KOPT-K1 (cell line): ENCODE measurements around the gene C1QTNF12.

ENCODE experiments used
- H3K27ac ChIP-seq: fragments of 200-600 bp; sonication (generic); 2 replicates; pipeline ENCODE4 v1.5.1; 2016; ENCODE audit warnings: antibody characterized with exemption, mild to moderate bottlenecking, low read depth, low read length; ENCODE audit not compliant: poor library complexity, severe bottlenecking
- H3K36me3 ChIP-seq: fragments of 200-600 bp; sonication (generic); 2 replicates; pipeline ENCODE4 v1.5.1; 2017; ENCODE audit warnings: antibody characterized with exemption, mild to moderate bottlenecking, low read length, moderate library complexity; ENCODE audit not compliant: insufficient read depth
- H3K9me3 ChIP-seq: fragments of 200-600 bp; sonication (generic); 2 replicates; pipeline ENCODE4 v1.5.1; 2017; ENCODE audit warnings: antibody characterized with exemption, low read length, mild to moderate bottlenecking; ENCODE audit not compliant: insufficient read depth, poor library complexity, severe bottlenecking

Gene C1QTNF12

DNA sequence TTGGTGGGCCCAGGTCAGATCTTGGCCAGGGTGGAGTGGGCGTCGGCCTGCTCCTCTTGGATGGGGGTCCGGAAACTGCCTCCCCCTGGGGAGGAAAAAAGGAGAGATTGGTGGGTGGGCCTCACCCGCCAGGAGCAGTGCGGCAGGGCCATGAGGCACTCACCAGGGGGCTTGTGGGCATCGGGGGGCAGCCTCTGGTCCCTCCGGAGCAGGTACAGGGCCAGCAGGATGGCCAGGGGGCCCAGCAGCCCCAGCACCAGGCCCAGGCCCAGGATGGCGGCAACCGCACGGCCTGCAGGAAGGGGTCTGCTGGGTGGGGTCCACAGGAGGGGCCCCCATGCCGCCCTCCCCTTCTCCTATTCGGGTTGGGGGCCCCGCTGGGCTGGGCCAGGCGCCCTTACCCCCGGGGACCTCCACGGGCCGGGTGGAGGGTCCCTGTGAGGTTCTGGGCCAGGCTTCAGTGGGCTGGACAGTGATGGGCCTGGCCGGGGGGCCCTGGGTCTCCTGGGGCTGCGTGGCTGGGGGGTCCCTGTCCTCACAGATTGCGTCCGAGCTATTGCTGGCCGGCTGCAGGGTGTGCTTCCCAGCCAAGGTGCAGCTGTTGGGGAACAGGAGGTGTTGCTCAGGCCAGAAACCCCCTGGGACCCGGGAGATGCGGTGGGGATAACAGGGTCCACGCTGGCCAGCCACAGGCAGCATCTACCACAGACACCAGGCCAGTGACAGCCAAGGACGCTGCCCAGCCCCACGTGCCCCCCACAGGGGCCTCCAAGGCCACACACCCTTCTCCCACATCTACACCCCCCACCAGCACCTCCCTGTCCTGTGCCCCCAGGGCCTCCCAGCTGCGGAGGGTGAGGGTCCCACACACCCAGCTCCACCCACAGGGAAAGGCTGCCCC lies 34.7 kb downstream of the C1QTNF12 start:
- Histone ChIP-seq H3K36me3 (peaks cover 7% of the 10 kb centered on the region; the same call in 1 of the 2 replicates), H3K9me3 (no peaks in the 10 kb centered on the region), H3K27ac (no peak overlapping the region)

DNA sequence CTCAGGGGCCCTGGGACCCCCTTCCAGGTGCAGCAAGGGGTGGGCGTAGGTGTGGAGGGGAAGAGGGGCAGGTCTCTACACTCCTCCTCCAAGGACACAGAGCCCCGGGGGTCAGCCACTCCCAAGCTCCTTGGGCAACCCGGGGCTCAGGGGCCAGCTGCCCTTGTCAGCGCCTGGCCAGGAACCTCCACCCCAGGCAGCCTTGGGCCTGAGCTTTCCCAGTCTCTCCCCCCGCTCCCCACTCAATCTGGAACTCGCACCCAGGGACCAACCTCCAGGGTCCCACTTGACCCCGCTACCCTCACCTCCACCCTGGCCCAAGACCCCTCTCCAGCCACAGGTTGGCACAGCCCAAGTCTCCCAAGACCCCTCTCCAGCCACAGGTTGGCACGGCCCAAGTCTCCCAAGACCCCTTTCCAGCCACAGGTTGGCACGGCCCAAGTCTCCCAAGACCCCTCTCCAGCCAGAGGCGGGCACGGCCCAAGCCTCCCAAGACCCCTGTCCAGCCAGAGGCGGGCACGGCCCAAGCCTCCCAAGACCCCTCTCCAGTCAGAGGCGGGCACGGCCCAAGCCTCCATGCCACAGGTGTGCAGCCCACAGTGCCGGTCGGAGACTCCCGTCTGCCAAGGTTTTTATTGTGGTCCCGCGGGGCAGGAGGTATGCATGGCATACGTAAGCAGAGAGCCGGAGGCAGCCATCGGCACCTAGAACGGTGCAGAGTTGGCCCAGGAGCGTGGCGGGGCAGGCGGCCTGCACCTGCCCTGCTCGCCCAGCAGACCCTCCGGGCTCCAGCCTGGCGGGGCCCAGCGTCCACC lies 35.6 kb downstream of the C1QTNF12 start:
- Histone ChIP-seq H3K36me3 (no peaks in the 10 kb centered on the region), H3K27ac (no peak overlapping the region), H3K9me3 (no peaks in the 10 kb centered on the region)

DNA sequence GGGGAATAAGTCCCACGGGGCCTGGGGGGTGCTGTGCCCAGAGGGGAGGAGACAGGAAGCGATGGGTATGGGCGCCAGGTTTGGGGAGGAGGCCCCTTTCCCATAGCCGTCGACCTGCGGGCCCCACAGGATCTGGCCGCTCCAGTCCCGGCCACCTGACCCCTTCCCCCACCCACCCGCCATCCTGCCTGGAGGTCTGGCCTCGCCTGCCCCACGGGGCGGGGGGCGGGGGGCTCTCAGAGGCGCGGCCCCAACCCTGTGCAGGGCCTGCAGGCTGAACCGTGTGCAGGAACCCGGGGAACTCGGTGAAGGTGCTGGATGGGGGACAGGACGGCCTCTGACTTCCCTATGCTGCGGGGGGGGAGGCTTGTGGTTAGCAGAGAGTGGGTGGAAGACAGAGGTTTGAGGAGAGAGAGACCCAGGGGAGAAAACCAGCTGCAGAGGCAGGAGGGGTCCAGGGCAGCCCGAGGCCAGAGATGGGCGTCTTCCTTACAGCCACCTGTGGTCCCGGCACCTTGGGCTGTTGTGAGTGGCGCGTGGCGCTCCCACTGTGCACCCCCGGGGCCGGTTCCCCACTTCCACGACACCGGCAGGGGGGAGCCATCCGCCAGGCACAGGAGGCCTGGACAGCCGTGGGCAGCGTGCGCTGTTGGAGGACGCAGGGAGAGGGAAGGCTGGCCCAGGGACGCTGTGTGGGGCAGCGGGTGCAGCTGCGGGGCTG lies 37.6 kb downstream of the C1QTNF12 start:
- H3K27ac ChIP-seq, result no peak overlapping the region
- no peaks in the 10 kb centered on the region for H3K36me3 ChIP-seq
- no peaks in the 10 kb centered on the region for H3K9me3 ChIP-seq

DNA sequence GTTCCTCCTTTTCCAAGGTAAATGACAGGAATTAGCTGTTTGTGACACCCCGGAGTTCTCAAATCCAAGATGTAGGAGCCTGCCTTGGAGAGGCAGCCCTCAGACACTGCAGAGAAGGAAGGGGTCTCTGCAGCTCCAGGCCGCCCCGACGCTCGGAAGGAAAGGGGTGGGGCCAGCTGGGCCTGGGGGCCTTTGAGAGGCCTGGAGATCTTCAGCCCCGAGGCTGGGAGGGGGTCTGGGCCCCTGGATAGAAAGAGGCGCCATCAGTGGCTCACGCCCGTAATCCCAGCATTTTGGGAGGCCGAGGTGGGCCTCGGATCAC lies 39.0 kb downstream of the C1QTNF12 start:
- H3K36me3 ChIP-seq, result no peaks in the 10 kb centered on the region
- no peaks in the 10 kb centered on the region for H3K9me3 ChIP-seq
- no peak overlapping the region for H3K27ac ChIP-seq

DNA sequence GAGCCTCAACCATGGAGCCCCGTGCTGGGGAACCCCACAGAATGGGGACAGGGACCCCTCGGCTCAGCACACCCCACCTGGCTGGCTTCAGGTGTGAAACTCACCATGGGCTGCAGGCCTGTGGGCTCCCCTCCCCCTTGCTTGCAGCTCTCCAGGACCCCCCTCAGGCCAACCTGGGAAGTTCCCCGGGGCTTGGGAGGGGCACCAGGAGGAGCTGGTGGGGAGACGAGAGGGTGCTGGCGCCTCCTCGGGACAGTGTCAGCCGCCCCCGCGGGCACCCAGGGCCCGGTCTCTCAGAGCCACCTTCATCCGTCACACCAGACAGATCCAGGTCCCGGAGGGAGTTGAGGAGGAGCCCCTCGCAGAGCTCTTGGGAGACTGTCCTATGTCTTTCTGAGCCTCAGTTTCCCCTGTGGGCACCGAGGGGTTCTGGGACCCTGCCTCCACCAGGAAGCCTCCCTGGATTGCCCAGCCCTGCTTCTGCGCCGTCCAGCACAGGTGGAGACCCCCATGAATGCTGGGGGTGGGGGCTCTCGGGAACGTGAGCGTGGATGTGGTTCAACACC lies 39.5 kb downstream of the C1QTNF12 start:
- Histone ChIP-seq H3K36me3 (no peaks in the 10 kb centered on the region), H3K9me3 (no peaks in the 10 kb centered on the region), H3K27ac (no peak overlapping the region)

DNA sequence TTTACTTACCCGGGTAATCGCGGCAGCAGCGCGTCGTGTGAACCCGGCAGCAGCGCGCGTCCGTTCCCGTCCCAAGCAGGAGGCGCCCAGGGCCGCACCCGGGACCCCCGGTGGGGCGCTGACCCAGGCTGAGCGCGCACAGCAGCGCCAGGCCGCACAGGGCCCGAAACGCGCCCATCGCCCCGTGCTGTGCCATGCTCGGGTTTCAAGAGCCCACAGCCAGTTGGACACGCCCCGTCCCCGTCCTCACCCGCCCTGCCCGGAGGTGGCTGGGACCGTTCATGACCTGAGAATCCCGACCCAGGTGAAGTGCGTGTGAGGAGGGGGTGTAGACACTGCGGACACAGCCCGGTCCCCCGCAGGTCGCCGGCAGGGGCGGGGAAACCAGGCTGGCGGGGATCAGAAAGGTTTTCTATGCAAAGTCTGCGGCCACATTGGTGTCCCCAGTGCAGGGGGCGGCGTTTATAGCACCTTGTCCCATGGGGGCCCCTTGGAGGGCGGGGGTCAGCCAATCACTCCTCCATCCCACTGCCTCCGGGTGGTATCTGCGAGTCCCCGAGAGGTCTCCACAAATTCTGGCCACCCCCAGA lies 40.1 kb downstream of the C1QTNF12 start, which contains the start of gene TNFRSF18:
TSS of gene TNFRSF18 (minus strand) at position 217 of the 590 bp plus-strand sequence. CDS start at position 196, 21 bp downstream.
- no peaks in the 10 kb centered on the region for H3K36me3 ChIP-seq
- no peaks in the 10 kb centered on the region for H3K9me3 ChIP-seq
- no peak within 1 kb of the TSS for H3K27ac ChIP-seq

DNA sequence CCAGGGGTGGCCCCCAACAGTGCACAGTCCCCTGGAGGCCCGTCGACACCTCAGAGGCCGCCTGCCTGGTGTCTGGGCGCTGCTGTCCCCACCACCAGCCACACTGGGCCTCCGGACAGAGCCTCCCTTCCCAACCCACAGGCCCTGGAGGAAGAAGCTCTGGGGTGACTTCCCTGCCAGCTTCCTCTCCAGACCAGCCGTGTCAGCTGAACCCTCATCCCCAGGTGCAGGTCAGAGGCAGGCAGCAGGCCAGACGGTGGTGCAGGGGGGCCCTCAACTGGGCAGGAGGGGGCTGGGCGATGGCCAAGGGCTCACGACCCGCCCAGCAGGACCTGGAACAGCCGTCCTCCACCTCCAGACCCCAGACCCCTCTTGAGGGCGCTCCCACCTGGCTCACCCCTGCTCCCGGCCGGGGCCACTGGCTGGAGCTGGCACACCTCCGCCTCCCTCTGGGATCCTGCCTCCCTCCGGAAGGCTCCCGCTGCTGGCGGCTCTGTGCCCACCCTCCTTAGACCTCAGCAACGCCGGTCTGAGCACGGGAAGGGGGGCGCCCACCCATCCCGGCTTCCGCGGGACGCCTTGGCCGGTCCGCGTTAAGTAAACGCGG lies 40.6 kb downstream of the C1QTNF12 start:
- H3K36me3 ChIP-seq, result no peaks in the 10 kb centered on the region
- H3K9me3 ChIP-seq, result no peaks in the 10 kb centered on the region
- H3K27ac ChIP-seq, result no peak overlapping the region

DNA sequence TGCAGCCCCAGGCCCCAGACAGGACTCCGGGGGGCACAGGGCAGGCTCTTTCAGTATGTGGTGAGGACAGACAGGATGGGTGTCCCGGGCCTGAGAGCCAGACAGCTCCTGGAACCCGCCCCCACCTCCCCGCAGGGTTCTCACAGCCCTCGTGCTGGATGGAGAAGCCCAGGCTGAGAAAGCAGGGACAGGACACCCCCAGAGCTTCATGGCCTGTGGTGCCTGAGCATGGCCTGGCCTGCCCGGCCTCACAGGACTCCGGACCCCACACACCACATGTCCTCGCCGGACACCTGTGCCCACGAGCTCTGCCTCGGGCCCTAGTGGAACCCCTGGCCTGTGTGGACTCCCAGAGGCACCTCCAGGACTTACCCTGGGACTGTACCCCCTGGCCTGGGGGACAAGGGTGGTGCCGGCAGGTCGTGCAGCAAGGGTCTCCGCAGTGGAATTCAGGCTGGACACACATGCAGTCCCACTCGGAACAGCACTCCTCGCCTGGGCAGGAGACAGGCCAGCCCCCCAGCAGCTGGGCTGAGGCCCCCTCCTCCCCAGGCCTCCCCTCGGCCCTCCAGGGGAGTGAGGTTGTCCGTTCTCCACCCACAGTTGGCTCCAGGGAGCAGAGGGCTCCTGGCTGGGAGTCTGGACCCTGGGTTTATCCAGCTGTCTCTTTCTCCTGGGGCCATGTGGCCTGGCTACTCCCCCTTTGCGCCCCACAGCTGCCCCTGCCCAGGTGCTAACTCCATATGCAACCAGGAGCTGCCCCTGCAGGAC lies 41.3 kb downstream of the C1QTNF12 start:
- Histone ChIP-seq H3K36me3 (no peaks in the 10 kb centered on the region), H3K27ac (no peak overlapping the region), H3K9me3 (no peaks in the 10 kb centered on the region)

DNA sequence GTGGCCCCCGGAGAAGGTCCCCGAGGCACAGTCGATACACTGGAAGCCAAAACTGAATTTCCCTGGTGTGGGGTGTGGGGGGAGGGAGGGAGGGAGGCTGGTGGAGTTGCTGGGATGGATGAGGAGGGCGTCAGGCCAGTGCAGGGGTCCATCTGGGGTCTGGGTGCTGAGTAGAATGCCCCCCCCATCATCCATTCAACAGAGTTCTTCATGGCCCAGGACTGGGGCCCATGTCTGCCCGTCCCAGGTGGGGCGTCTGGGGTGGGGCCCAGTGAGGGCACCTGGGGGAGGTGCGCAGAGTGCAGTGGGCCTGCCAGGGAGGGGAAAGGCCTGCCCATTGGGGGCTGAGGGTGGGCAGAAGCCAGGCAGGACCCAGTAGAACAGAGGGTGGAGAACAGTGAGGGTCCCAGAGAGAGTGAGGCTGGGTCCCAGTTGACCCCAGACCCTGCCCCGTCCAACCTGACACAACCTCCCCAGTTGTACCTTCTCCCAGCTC lies 42.0 kb downstream of the C1QTNF12 start:
- Histone ChIP-seq H3K27ac (no peak overlapping the region), H3K9me3 (no peaks in the 10 kb centered on the region), H3K36me3 (no peaks in the 10 kb centered on the region)

DNA sequence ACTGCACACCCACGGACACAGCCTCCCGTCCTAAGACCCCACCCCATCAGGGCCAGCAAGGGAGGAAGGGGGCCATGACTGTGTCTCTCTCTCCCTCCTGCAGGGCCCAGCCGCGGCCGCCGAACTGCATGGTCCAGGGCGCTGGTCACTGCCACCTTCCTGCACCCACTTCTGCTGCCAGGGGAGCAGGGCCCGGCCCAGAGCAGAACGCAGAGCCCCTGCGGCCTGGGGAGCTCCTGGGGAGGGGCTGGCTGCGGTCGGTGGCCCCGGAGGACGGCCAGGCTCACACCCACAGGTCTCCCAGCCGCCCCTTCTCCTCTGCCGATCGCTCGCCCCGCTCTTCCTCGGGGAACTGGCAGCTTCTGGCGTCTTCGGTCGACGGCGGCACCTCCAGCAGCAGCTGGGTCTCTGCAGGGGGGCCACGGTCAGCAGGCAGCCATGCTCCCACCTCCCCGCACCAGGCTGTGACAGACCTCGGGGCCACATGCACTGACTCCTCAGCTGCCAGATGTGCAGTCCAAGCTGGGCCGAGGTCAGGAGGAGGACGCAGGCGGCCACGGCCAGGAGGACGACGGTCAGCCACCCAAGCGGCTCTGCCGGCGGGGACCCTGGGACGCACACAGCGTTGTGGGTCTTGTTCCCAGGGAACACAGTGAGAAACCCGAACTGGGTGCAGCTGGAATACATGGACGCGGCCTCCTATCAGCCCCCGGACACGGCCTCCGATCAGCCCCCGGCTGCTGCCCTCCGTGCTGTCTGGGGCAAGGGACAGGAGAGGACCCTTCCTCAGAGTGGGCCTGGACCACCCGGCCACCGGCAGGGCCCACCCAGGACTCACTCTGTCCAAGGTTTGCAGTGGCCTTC lies 42.7 kb downstream of the C1QTNF12 start:
- no peaks in the 10 kb centered on the region for H3K36me3 ChIP-seq
- no peaks in the 10 kb centered on the region for H3K9me3 ChIP-seq
- H3K27ac ChIP-seq, result no peak overlapping the region

DNA sequence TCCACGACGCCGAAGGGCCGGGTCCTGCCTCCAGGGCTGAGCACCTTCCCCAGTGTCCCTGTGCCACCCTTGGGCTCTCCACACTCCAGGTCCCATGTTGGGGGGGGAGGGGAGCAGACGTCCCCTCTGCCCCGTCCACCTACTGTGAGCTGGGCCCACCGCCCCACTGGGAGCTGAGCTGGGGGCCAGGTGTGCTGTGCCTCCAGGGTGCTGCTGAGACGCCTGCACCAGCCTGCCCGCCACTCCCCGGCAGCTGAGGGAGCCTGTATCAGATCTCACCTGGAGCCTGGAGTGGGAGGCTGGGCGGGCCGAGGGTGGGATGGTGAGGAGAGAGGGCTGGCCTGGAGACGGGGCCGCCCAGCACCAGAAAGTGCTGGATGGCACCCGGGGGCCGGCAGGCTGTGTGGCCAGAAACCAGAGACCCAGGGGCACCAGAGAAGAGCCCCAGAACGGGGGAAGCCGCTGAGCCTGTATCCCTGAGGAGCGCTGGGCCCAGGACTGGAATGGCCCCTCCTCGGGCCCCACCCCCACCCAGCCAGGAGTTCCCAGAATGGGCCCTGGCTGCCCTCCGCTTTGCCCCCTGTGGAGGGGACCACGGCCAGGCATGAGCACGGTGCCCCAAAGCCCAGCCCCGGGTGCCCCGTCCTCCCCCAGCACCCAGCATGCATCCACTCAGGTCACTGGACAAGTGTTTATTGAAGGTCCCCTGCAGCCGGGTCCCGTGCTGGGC lies 43.5 kb downstream of the C1QTNF12 start:
- Histone ChIP-seq H3K36me3 (no peaks in the 10 kb centered on the region), H3K27ac (no peak overlapping the region)

More for the DNA sequence above, 43.5 kb downstream of the C1QTNF12 start:
- H3K9me3 ChIP-seq, result no peaks in the 10 kb centered on the region
